Measurements from ENCODE around the gene FLRT2.
A peak's percentile ranks its signal among the peaks of the same experiment; 100 is the strongest.

Gene FLRT2

DNA sequence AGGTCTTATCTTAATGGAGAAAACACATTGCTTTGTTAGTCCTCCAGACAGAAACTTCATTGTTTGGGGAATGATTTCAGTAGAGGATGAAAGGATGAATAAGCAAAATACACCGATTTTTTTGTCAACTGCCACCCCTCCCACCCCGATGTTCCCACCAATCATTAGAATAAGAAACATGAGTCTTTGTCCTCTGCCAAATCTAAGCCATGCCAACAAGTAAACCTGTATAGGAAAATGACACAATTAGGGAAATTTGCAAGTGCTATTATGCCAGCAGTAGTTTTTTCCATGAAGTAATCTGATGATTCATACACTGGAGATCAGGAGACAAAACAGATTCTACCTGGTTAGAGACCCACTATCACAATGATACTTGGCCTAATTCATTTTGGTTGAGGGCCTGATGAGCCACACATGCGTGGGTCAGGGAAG, 35.9 kb downstream of the FLRT2 start:
- peak; percentile 27 for DNase-seq

DNA sequence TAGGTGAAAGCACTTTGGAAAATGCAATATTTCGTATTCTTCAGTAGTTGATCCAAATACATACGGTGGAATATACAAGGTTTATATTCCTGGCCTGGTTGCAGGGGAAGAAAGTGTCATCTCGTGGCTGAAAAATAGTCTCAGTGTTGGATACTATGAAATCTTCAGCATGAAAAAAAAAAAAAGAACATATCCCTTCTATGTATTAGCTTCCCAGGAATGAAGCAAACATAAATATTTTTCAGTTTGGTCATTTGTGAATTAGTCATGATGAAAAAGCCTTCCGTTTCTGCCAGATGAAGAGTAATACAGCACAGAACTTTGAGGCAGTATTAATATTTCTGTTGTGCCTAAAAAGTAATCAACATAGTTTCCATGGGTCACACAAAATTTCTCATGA, 36.7 kb downstream of the FLRT2 start:
- no peak for DNase-seq

DNA sequence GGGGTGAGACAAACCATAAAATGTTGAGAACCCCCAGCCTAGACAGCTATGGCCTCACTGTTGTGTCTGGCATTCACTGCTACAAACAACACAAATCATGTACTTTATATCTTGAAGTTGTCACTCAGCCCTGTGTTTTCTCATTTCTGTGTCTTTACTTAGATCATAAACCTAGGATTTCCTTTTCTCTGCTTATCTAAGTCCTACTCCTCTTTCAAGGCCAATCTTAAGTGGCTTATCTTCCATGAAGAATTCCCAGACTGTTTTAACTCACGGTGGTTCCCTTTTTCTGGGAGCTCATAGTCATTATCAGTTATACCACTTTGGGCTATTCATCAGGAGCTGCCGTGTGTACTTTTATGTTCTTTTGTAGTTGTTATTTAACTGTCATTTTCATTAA, 42.1 kb downstream of the FLRT2 start:
- no peak for DNase-seq

DNA sequence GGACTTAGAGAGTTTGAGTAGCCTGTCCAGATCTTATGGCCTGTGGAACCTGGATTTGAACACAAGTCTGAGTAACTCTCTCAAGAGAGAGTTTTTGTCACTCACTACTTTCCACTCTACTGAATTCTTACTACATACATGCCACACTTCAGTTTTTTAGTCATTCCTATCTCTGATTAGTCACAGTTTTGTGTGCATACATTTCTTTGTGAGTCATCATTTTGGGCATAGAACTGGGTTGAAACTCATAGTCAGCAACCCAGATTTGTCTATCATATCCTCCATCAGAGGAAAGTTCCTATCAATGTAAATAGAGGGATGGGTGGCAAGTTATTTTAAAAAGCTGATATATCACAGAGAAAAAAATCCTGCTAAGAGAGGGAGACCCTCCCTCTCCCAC, 42.9 kb downstream of the FLRT2 start:
- peak; percentile 76 for DNase-seq

DNA sequence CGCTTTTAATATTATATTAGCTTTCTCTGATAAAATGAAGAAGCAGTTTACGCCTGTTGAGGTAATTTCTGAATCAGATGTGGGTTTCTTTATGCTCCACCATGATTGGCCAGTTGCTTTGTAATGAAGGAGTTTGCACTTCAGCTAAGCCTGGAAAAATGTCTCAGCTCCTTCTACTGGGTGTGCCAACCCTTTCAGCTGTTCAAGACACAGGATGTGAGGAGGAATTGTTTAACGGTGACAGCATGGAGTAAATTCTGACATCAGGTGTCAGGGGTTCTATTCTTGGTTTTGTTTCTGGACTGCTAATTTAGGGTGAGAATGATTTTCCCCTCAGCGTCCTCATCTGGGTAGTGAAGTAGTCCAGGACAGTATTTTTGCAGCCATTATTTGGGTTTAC, 43.5 kb downstream of the FLRT2 start:
- DNase-seq = no peak

DNA sequence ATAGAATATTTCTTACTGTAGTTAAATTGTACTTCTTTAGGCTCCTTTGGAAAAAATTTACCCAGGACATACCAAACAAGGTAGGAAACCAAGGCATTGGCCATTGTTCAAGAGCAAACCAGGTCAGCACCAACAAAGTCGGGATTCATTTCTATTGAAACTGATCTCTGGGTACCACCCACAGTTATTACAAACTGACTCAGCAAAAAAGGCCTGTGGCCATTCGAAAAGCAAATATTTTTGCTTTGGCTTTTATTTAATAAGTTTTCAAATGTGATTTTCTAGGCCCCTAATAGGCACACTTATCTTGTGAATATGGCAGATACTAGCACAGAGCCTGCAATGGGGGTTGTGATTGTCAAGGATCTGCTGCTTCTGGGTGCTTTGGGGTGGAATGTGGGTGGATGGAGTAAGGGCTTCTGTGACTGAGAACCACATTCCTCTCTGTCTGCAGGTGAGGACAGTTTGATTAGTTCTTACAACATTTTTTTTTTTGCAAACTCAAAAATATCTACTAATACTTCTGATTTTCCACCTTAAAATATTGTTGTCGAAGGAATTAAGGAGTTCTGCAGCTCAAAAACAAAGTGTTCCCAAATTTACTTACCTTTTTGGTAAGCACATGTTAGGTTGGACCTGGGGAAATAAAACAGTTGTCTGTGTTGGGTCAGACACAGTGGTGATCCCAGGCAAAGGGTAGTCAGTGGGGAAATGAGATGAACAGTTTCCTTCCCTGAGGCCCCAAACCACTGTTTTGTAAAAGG, 45.1 kb downstream of the FLRT2 start:
- DNase-seq = no peak

DNA sequence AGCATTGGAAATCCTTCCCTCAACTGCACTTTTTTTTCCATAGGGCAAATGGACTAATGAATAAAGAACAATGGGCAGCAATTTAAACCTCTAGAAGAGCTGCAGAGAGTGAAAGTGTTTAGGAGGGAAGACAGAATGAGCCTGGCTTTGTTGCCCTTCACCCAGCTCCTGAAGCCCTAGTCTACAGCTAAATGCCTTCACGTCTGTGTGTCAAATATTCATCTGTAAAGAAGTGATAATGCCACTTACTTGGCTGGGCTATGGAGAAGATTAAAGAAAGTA, 45.6 kb downstream of the FLRT2 start:
- DNase-seq = no peak

DNA sequence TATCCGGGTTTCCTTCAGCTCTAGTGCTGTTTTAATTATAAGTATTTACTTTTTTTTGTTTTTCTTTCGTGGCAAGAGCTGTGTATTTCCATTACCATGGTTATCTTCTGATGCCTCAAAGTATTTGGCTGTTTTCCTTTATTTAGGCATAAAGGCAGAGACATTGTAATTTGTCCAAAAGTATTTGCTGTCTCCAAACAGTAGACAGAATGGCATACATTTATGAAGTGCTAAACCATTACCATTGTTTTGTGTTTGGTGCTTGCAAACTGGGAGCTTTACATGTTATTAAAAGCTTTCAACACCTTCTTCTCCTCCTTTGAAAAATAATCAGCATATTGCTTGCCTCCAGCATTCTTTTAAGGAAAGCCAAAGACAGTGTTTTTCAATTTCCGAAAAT, 46.3 kb downstream of the FLRT2 start:
- no peak for DNase-seq

DNA sequence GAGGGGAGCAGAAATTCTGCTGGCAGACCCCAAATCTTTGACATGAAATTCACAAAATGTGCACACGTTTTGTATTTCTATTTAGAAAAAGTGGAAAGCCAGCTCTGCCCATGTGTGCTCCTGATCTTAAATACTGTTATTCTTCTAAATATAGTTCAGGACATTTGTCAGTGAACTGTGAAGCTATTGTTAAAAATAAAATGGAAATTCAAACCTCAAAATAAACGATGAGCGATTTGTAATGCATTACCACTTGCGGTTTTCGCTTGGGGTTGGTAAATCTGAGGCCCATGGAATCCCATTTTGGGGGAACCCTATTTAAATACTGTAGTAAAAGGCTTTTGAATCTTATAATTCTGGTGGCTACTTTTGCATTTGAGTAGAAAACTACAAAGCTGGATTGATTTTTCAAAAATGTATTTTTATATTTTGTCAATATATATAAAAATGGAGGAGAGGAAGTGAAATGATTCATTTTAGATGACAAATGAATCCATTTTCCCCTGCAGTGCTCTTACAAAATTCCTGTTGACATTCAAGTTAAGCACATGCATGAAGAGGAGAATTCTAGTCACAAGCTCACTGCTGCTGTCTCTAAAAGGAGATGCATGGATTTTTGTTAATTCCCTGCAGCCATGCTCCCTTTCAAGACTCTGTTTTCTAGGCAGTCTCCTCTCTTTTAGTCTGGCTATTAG, 47.1 kb downstream of the FLRT2 start:
- DNase-seq = peak; percentile 60

DNA sequence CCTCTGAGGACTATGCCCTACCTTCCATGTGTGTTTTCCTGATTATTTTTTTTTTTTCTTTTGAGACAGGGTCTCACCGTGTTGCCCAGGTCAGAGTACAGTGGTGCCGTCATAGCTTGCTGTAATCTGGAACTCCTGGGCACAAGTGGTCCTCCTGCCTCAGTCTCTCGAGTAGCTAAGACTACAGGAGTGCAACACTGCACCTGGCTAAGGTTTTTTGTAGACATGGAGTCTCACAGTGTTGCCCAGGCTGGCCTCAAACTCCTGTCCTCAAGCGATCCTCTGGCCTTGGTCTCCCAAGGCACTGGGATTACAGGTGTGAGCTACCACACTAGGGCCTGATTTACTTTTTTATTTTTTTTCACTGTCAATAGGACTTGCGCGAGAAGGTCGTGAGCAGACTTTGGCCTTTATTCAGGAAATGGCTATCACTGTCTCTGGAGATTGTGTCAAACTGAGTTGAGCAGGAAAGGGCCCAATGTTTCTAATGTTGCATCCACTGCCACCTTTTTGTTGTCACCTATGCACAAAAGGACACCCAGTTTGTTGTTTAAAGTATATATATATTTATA, 47.7 kb downstream of the FLRT2 start:
- DNase-seq = no peak

DNA sequence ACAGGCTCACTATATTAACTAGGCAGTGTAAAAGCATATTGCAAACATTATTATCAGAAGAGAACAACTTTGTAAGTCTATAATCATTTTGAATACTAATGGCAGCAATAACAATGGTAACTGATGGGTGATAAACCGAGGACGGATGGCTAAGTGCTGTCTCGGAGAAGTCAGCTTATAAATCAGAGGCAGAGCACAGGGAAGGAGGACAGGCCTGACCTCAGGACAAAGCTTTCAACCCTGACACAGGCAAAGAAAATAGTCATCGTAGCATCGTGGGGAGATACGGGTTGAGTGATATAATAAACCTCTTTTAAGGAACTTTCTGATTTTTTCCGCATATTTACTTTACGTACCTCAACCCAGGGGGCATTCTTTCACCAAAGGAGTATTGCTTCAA, 48.4 kb downstream of the FLRT2 start:
- DNase-seq = no peak

DNA sequence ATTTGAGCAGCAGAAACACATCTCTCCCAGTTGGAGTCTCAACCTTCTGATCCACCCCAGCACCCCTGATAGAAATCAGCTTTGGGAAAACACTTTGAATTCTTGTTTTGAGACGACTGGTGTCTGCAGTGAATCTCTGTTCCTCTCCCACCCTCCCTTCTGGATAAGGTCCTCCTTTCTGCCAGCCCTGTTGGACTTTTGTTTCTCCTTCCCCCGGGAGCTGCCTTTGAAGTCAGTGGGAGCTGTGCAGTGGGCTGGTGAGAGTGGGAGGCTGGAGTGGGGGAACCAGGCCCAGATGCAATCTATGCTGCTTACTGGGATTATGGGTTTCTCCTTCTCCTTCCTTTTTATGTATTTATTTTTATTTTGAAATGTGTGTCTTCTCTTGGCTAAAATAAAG, 49.0 kb downstream of the FLRT2 start:
- DNase-seq = no peak

DNA sequence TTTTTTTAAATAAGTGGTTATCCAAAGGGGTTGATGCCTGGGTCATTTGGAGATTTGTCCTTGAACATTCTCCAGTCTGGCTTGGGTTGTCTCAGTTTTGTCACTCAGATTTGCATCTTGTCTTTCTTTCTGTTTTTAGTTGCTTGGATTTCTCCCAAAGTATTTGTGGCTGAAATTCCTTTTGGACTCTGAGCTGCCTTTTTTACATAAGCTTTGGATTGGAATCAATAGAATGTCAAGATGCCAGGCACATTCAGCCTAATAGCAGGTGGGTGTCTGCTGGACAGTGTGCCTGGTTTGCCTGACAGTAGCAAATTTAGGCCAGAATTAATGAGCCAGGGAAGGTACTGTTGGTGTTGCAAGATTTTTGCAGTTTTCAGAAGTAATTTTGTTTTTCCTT, 50.0 kb downstream of the FLRT2 start:
- DNase-seq = no peak

DNA sequence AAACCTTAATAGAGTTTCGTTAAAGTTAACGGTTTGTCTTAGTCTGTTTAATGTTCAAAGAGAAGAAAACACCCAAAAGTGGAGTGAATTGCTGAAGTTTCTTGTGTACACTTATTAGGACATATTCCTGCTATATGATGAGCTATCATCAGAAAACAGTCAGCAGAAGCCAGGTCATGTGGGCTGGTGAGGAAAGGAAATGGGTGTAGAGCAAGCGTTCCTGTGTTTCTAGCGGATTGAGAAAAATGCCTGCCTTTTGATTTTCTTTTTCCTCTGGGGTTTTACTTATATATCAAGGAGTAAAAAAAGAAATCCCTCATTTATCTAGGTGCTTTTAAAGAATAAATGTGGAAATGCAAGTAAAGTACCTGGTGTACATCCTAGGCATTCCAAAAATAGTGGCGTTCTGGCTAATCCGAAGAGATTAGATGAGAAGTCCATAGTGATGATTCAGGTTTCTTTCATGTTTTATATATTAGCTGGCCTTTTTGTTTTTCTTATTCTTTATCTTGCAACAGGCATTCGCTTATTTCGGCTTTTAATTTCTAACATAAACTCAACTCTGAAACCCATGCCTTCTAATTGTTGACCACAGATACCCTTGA, 50.7 kb downstream of the FLRT2 start:
- peak; percentile 44 for DNase-seq

DNA sequence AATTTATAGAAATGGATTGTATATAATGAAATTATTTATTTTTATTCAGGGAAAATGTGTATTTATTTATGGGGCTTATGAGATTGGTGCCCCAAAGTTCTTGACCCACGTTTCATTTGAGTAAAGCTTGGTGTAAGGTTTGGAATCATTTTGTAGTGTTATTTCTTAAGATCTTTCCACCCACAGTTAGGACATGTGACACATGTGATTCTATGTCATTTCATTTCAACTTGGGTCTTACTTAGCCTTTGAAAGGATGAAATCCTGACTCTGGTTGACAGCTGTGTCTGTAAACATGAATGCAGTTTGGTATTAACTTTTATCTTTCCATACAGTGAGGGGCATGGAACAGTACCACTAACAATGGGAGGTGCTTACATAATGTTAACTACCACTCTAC, 51.7 kb downstream of the FLRT2 start:
- DNase-seq = peak; percentile 54

DNA sequence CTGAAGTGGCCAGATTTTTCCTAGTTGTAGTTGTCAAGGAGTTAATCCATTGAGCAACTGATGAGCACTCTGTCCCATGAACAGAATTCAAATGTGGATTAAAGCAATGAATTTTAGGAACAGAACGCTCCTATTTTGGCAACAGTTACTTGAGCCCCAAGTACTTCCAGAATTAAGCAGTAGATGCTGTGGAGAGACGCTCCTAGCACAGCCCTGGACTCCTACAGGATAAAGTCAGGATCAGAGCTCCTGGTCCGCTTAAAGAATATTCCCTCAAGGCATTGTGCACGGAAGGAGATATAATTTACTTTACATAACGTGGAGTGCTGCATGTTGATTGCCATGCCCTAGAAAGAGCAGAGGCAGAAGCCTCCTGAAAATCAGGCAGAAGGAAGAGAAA, 53.4 kb downstream of the FLRT2 start:
- DNase-seq = no peak

DNA sequence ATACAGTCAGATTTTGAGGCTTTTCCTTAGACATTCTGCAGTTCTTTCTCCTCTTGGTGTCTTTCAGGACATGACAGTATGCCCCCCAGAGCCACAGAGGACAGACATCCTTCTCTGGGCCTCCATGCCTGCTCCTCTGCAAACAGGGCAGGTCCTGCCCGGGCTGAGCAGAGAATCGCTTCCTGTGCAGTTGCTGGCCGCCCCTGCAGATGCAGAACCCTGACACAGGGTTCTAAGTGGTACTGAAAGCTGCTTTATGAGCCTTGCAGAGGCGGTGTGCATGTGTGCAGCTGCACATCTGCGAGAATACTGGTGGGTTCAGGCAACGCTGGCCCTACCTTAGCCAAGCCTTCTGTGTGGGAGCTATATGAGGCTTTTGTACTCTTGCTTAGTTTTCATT, 54.5 kb downstream of the FLRT2 start:
- no peak for DNase-seq

DNA sequence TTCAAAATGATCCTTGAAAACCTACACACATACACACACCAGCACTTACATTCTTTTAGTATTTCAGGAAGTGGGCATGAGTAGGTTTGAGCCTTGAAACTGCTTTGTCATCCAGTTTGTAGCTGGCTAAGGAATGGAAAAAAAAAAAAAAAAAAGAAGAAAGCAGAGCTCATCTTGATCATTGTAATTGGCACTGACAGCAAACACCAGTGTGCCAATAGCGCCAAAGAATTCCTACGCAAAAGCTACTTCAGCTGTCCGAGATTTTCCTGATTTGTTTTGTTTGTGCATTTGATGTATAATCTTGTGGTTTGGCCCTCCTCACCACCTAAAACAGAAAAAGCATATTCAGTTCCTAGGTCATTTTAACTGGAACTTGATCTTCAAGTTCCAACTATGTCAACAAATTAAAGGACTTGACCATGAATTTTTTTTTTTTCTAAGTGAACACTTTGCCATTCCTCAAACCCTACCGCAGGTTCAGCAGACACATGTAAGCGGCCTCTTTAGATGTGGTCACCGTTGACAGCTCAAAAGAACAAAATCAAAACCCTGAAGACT, 57.3 kb downstream of the FLRT2 start:
- DNase-seq = peak; percentile 89

DNA sequence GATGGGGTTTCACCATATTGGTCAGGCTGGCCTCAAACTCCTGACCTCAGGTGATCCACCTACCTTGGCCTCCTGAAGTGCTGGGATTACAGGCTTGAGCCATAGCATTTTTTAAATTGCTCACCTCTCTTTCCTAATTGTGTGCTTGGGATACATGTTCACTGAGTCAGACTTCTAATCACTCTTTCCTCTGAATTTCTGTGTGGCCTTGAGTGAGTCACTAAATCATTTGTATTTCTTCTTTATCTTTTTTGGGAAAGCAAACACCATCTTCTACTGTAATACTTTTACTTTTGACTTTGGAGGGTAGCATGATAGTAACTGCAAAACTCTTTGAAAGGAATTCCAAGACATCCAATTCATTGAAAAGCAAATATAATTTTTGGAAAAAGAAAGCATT, 60.8 kb downstream of the FLRT2 start:
- DNase-seq = no peak

DNA sequence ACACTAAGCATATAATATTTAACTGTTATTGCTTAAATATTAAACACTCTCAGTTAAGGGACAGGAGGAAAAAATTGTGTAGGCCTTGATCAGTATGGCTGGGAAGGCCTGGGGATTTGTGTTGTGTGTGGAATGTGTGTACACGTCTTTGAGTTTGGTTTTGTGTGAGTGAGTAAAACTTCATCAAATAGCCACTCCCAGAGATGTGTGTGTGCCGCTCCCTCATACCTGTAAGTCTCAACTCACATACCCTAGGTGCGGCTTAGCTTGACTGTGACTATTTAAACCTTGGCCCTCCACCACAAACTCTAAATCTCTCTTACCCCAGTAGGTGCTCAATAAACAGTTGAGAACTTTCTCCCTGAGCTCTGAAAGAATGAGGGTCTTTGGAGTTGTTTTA, 64.3 kb downstream of the FLRT2 start:
- no peak for DNase-seq

DNA sequence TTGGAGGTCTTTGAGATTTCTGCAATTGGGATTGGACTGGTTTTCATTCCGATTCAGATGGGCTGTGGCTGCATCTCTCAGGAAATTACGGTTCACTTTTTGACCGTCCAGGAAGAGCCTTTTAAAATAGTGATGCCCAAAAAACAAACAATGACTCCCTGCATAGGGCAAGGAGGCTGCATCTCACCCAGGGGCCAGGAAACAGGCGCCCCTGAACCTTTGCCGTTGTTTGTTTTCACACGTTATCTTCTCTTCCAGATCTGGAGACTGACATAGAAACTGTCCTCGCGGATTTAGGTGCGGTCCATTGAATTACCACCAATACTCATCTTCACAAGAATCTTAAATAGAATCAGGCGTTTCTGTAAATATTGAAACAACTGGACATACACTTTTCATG, 66.0 kb downstream of the FLRT2 start:
- no peak for DNase-seq

DNA sequence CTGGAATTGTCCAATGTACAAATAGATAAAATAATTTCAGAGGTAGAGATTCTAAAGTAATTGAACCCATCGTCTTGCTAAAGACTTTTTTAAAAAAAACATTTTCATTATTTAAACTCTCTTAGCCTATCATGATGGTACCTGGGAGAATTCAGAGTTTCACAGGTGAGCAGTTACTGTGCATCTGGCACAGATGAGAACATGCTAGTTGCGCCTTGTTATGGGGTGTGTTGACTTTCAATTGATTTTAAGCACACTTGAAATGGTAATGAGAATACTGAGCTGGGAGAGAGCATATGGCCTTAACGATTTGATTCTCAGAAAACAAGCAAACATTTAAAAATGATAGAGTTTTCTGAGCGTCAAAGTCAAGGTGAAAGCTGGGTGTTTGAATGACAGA, 66.6 kb downstream of the FLRT2 start:
- DNase-seq = no peak

DNA sequence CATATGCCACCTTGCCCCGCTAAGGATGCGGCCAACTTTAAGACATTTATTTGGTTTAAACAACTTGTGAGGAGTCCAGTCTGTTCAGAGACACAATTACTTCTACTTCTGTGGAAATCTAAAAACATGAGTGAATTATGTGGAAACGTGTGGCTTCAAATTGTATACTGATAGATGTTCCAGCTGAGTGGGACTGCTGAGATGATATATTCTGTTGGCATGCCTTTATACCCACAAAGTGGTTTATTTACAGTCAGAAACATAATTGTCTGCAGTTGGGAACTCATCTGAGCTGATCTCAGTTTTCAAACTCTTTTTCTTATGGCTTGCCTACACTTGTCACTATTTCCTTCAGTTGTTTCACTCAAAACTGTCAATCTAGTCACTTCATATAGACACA, 67.8 kb downstream of the FLRT2 start:
- DNase-seq = no peak

DNA sequence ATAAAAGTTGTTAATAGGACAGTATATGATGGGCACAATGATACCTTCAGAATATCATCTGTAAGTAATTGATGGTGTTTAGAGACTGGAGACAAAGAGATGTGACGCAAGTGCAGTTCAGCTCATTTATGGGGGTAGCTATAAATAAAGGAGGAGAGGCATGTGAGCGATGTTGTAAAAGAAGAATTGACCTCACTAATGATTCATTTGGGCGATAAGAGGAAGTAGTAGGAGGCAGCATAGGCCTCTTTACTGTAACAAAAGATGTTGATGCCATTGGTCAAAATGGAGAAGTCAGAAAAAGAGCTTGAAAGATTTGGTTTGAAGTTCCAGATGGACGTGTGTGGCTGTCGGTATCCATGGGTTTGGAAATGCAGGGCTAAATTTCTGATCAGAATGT, 70.0 kb downstream of the FLRT2 start:
- peak; percentile 97 for DNase-seq
